Measurements from ENCODE around the gene CNIH4. TPM values are rescaled to one million over a fixed set of nuclear protein-coding genes. Genes with fewer than 3 reads are reported as not detected.
"Not testable (repeated sequence)": the region's sequence is repeated elsewhere in the genome, so short reads cannot be mapped to it uniquely, and the experiment has no call there.

Gene CNIH4
- total RNA-seq, 1 donor from 2014 or later, result 42.9 TPM

GRCh38 chr1:224343679-224344078 is 13.0 kb upstream of the CNIH4 start:
- intact Hi-C loops (cut with micrococcal nuclease), result loop anchor here (1.0 kb wide), 1 partner anchor 13 kb away; the partner anchor contains the start of gene NVL

GRCh38 chr1:224348137-224348536 is 8.5 kb upstream of the CNIH4 start:
- intact Hi-C loops (cut with micrococcal nuclease), result no loop called here

- intact Hi-C loops (cut with micrococcal nuclease), result not testable (repeated sequence)
These were observed 7.0 kb upstream of the CNIH4 start for GRCh38 chr1:224349716-224350115.

- intact Hi-C loops (cut with micrococcal nuclease), result not testable (repeated sequence)
These were observed 4.1 kb upstream of the CNIH4 start for GRCh38 chr1:224352436-224353085.

GRCh38 chr1:224353975-224354925 is 2.4 kb upstream of the CNIH4 start:
- intact Hi-C loops (cut with micrococcal nuclease), result no loop called here

- intact Hi-C loops (cut with micrococcal nuclease), result loop anchor here (1.0 to 5.0 kb wide), 5 partner anchors 8 to 1715 kb away; no protein-coding TSS in a partner anchor
These were observed 996 bp downstream of the CNIH4 start for GRCh38 chr1:224357626-224358124.

- intact Hi-C loops (cut with micrococcal nuclease), result loop anchor here (5.0 kb wide), 1 partner anchor 1716 kb away; no protein-coding TSS in a partner anchor
These were observed 1.6 kb downstream of the CNIH4 start for GRCh38 chr1:224358237-224358636.

- intact Hi-C loops (cut with micrococcal nuclease), result loop anchor here (5.0 kb wide), 1 partner anchor 1717 kb away; no protein-coding TSS in a partner anchor
These were observed 2.5 kb downstream of the CNIH4 start for GRCh38 chr1:224359207-224359606.

GRCh38 chr1:224368409-224368808 is 11.7 kb downstream of the CNIH4 start:
- intact Hi-C loops (cut with micrococcal nuclease), result loop anchor here (1.0 kb wide), 1 partner anchor 9 kb away; no protein-coding TSS in a partner anchor

GRCh38 chr1:224373008-224373590 is 16.4 kb downstream of the CNIH4 start:
- intact Hi-C loops (cut with micrococcal nuclease), result no loop called here

- intact Hi-C loops (cut with micrococcal nuclease), result no loop called here
These were observed 18.4 kb downstream of the CNIH4 start for GRCh38 chr1:224375059-224375458.

- intact Hi-C loops (cut with micrococcal nuclease), result loop anchor here (1.0 kb wide), 2 partner anchors 9 to 21 kb away; partner anchors contain the start of gene CNIH4
These were observed 21.0 kb downstream of the CNIH4 start for GRCh38 chr1:224377676-224378006.

GRCh38 chr1:224378855-224379631 is 22.4 kb downstream of the CNIH4 start:
- intact Hi-C loops (cut with micrococcal nuclease), result no loop called here

GRCh38 chr1:224380003-224380402 is 23.3 kb downstream of the CNIH4 start:
- intact Hi-C loops (cut with micrococcal nuclease), result loop anchor here (1.0 to 2.0 kb wide), 4 partner anchors 47 to 265 kb away; partner anchors contain the start of gene DEGS1

- intact Hi-C loops (cut with micrococcal nuclease), result loop anchor here (2.0 kb wide), 3 partner anchors 49 to 199 kb away; partner anchors contain the start of gene DEGS1
These were observed 25.3 kb downstream of the CNIH4 start for GRCh38 chr1:224381880-224382548.

- intact Hi-C loops (cut with micrococcal nuclease), result no loop called here
These were observed 26.5 kb downstream of the CNIH4 start for GRCh38 chr1:224383218-224383617.

GRCh38 chr1:224387302-224387912 is 30.7 kb downstream of the CNIH4 start:
- intact Hi-C loops (cut with micrococcal nuclease), result loop anchor here (2.0 kb wide), 1 partner anchor 13 kb away; no protein-coding TSS in a partner anchor

- intact Hi-C loops (cut with micrococcal nuclease), result loop anchor here (2.0 kb wide), 1 partner anchor 13 kb away; no protein-coding TSS in a partner anchor
These were observed 31.3 kb downstream of the CNIH4 start for GRCh38 chr1:224387943-224388342.

GRCh38 chr1:224390517-224390916 is 33.8 kb downstream of the CNIH4 start:
- intact Hi-C loops (cut with micrococcal nuclease), result no loop called here
